Measurements from ENCODE around the gene KLRK1.
"Not testable (repeated sequence)": the region's sequence is repeated elsewhere in the genome, so short reads cannot be mapped to it uniquely, and the experiment has no call there.

KLRK1 gene

DNA sequence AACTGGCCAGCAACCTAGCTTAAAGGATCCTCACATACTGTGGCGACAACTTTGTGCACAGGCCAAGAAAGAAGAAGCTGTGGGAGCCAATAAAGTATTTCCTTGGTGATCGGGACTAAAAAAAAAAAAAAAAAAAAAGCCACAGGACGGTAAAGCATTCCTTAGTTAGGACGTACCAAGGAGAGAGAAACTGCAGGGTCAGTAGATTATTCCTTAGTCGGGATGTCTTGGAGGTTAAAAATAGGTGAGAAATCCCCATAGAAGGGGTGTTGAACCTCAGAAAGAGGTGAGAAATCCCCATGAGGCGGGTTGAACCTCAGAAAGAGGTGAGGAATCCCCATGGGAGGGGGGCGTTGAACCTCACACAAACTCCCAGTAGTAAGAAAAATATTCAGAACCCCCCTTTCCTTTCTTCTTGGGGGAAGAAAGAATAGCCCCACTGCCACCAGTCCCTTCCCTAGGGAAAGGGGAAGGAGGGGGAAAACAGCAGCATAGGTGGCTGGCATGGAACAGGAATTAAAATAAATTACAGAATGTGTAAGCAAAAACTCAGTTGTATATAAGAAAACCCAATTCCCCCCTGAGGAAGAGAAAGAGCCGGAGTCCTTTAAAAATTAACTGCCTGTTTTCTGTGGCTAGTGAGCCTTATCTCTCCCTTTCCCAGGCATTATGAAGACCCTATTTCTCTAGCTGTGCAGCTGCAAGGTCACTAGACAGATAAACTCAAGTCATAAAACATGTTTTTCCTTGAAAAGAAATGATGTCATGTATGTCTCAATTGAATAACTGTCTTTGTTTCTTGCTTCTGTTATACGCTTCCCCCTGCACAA is 26.8 kb downstream of the KLRK1 start:
- no peak for DNase-seq (ENCODE audit: low read depth in 2 of 2, low spot score in 1 of 2)

DNA sequence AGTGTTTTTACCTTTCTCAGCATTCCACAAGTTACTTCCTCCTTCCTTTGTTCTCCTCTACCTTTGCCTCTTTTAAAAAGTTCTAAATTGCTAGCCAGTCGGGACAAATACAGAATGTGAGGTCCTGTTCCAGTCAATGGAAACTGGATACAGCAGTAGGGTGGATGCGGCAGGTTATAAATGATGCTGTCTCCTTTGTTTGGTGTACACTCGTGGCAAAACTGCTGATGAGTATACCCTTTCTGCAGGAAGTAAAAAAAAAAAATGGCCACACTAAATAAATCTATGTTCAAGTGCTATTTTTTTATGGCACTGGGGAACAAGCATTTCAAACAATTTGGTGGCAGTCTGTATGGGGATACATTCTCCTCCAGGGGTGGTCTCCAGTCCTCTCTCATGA is 27.5 kb downstream of the KLRK1 start:
- DNase-seq (ENCODE audit: low read depth in 2 of 2, low spot score in 1 of 2) = no peak

DNA sequence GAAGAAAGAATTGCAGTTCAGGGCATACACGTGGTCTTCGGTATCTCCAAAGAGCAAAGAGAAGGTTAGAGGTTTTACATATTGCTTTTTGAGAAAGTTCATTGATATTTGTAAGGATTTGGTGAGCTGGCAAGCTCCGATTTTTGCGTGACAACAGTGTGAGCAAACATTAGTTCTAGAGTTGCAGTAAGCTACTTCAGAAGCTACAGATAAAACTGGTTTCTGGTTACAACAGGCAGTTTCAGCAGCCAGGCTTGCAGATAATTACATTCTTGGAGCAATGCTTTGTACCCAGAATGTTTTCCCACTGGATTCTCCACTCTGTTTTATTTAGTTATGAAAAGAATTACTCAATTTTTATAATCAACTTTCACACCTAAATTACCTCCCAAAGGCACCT is 28.2 kb downstream of the KLRK1 start:
- no peak for DNase-seq (ENCODE audit: low read depth in 2 of 2, low spot score in 1 of 2)

DNA sequence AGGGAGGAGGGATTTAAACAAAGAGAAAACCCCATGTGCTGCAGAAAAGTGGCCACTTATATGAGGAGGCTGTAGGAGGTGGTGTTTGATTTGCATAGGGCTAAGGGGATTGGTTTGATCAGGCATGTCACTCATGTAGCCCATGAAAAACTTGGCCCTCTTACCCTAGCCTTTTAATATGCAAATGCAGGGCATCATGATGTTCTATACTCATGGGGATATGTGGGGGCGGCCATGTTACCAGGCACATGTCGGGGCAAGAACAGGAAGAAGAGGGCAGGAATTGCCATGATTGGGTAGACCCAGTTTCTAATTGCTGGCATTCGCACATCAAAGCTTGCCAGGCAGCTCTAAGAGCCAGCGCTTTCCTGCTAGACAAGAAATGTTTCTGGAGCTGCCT is 28.8 kb downstream of the KLRK1 start:
- no peak for DNase-seq (ENCODE audit: low read depth in 2 of 2, low spot score in 1 of 2)

DNA sequence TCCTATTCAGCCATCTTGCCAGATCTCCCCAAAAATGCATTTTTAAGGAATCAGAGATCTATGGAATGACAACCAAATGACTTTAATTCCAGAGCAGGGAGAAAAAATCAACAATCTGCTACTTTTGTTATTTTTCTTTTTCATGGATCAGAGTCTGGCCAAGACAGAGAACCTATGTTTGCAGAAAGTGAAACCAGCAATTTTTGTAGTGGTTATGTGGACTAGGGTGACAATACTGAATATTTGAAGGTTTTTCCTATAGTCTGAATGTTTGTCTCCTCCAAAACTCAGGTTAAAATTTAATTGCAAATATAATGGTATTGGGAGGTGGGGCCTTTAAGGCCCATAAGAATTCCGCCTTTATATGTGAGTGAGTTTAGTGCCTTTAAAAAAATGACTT is 30.9 kb downstream of the KLRK1 start:
- DNase-seq (ENCODE audit: low read depth in 2 of 2, low spot score in 1 of 2) = no peak

DNA sequence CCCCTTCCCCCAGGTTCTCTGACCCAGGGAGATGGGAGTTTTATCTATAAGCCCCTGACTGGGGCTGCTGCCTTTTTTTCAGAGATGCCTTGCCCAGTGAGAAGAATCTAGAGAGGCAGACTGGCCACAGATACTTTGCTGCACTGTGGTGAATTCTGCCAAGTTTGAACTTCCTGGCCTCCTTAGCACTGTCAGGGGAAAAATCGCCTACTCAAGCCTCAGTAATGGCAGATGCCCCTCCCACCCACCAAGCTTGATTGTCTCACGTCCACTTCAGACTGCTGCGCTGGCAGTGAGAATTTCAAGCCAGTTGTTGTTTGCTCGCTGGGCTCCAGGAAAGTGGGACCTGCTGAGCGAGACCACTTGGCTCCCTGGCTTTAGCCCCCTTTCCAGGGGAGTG is 31.7 kb downstream of the KLRK1 start:
- DNase-seq (ENCODE audit: low read depth in 2 of 2, low spot score in 1 of 2) = no peak

DNA sequence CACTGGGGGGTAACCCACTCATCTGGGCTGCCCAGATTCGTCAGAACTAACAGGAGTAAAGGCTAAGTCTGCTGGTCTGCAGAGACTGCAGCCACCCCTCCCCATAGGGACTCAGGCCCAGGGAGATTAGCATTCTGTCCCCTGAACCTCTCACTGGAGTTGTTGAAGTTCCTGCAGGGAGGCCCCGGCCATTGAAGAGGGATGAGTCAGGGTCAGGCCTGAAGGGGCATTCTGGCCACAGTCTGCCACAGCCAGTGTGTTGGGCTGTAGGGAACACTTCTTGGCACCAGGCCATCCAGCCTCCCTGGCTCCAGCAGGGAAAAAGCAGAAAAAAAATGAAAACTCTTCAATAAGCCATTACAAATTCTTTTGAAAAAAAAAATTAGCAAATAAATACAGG is 35.3 kb downstream of the KLRK1 start:
- DNase-seq (ENCODE audit: low read depth in 2 of 2, low spot score in 1 of 2) = no peak

DNA sequence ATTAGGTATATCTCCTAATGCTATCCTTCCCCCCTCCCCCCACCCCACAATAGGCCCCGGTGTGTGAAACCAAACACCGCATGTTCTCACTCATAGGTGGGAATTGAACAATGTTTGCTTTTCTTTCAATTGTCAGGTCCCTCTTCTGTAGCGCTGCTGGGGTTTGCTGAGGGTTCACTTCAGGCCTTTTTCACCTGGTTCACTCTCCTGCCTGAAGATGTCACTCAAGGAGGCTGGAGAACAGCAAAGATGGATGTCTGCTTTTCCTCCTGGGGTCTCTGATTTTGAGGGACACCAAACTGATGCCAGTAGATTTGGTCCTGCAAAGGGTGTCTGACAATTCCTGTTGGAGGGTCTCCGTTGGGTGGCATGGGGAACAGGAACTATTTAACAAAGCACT is 35.8 kb downstream of the KLRK1 start:
- no peak for DNase-seq (ENCODE audit: low read depth in 2 of 2, low spot score in 1 of 2)

DNA sequence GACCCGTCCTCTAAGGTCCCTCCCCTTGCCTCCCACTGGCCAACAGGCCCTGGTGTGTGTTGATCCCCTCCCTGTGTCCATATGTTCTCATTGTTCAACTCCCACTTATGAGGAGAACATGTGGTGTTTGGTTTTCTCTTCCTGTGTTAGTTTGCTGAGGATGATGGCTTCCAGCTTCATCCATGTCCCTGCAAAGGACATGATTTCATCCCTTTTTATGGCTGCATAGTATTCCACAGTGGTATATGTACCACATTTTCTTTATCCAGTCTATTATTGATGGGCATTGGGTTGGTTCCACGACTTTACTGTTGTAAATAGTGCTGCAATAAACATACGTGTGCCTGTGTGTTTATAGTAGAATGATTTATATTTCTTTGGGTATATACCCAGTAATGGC is 38.4 kb downstream of the KLRK1 start:
- DNase-seq (ENCODE audit: low read depth in 2 of 2, low spot score in 1 of 2) = not testable (repeated sequence)

DNA sequence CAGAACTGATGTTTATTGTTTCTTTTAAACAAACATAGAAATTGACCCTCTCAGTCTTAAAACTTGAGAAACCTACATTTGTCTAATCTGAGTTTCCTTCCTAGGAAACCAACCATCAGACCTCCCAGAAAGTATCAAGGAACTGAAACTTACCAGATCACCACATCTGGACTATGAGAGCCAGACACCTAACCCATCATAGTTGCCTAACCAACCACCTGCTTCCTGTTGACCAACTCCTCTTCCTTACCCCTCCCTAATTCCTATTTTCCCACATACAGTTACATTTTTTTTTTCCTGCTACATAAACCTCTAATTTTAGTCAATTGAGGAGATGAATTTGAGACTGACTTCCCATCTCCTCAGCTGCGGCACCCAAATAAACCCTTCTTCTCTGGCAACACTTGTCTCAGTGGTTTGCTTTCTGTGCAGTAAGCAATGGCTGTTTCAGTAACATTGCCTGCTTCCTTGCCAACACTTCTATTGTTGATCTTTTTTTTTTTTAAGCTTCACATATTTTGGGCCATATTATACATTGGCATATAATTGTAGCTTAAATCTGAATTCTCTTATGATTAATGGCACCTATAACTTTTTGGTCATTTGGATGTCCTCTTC is 47.8 kb downstream of the KLRK1 start:
- no peak for DNase-seq (ENCODE audit: low read depth in 2 of 2, low spot score in 1 of 2)

DNA sequence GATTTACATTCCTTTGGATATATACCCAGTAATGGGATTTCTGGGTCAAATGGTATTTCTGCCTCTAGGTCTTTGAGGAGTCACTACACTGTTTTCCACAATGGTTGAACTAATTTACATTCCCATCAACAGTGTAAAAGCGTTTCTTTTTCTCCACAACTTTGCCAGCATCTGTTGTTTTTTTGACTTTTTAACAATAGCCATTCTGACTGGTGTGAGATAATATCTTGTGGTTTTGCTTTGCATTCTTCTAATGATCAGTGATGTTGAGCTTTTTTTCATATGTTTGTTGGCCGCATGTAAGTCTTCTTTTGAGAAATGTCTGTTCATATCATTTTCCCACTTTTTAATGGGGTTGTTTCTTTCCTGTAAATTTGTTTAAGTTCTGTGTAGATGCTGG is 48.9 kb downstream of the KLRK1 start:
- not testable (repeated sequence) for DNase-seq (ENCODE audit: low read depth in 2 of 2, low spot score in 1 of 2)

DNA sequence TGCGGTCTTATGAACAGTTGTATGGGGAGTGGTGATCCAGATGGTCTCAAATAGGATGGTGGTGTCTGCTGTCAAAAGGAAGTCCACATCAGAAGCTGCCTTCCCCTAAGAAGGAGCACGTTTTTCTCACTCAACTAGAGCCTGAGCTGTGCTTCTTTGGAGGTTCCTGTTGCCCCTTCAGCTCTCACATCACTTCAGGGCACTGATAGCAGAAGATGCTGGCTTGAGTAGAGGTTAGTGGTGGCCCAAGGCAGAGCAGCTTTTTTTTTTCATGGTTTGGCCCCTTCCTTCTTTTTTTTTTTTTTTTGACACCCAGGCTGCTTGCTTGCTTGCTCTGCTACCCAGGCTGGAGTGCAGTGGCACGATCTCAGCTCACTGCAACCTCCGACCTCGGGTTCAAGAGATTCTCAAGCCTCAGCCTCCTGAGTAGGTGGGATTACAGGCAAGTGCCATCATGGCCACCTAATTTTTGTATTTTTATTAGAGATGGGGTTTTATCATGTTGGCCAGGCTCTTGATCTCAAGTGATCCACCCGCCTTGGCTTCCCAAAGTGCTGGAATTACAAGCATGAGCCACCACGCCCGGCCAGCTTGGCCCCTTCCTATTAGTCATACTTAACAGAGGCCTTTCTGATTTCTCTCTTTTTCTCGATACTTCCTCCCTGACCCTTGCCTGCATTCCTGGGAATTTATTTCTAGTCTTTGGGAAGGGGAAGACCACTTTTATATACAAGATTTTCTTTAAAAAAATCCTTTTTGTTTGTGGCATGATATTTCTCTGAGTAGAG is 50.6 kb downstream of the KLRK1 start:
- no peak for DNase-seq (ENCODE audit: low read depth in 2 of 2, low spot score in 1 of 2)

DNA sequence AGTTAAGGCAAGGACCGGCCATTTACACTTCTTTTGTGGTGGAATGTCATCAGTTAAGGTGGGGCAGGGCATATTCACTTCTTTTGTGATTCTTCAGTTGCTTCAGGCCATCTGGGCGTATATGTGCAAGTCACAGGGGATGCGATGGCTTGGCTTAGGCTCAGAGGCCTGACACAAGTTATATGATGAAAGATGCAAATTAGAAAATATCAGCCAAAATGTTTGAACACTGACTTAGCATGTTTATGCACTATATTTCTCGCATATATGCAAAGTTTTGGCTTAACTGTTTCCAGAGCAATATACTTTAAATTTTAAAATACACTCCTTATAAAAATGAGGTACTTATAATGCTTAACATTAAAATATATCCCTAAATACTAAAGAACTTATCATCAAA is 51.4 kb downstream of the KLRK1 start:
- not testable (repeated sequence) for DNase-seq (ENCODE audit: low read depth in 2 of 2, low spot score in 1 of 2)

DNA sequence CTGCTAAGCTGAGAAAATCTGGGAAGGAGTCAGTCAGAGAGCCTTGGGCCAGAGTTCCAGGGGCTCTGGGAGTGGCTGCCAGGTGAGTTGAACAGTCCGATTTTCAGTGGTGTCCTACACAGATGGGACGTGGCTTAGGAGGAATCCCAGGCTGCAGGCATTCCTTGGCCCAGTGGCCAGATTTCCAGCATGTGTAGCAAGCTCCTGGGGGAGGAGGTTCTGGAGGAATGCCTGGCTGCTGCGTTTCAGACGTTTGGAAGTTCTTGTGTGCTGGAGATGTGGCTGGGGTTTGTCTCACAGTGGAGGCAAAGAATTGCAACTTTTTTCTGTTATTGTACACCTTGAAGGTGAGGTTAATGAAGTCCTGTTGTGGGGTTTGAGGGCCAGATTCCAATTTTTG is 53.6 kb downstream of the KLRK1 start:
- not testable (repeated sequence) for DNase-seq (ENCODE audit: low read depth in 2 of 2, low spot score in 1 of 2)

DNA sequence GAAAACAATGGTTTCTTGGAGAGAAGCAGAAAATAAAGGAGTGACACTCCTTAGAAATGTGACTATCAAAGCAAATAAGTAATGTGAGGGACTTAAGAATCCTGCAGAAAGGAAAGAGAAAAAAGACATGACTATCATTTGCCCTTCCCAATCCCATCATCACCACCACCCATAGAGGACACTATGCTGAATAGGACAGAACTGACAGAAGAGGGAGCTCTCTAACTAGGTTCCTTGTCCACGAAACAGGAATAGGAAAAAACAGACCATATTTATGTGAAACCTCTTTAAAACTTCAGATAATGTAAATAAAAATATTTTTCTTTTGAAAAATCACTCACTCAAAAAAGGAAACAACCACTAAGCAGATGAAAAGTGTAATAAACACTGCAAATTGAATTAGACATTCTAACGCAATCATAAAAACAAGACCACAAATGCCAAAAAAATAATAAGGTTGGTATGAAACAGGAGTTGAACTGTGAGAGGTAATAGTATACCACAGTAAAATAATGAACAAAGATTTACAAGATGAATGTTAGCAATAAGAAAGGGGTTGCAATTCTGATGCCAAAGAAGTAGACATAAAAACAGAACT is 58.1 kb downstream of the KLRK1 start:
- DNase-seq (ENCODE audit: low read depth in 2 of 2, low spot score in 1 of 2) = no peak

DNA sequence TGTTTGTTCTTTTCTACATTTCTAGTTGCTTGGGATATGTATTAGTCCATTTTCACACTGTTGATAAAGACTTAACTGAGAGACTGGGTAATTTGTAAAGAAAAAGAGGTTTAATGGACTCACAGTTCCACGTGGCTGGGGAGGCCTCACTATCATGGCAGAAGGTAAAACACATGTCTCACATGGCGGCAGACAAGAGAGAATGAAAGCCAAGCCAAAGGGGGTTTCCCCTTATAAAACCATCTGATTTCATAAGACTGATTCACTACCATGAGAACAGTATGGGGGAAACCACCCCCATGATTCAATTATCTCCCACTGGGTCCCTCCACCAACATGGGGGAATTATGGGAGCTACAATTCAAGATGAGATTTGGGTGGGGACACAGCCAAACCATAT is 61.1 kb downstream of the KLRK1 start:
- not testable (repeated sequence) for DNase-seq (ENCODE audit: low read depth in 2 of 2, low spot score in 1 of 2)
